Epithelial cell of esophagus (primary cell): ENCODE data around the gene GATA2.

Experiments used
- DNase-seq: peaks from one replicate; pipeline ENCODE4 v3.0.0; 2010; ENCODE audit warnings: low read depth
- H3K4me3 ChIP-seq: 2 replicates; pipeline ENCODE4 v1.5.1; 2011; ENCODE audit warnings: mild to moderate bottlenecking, low read length, control low read depth
- CTCF ChIP-seq: IDR thresholded peaks from 2 replicates; pipeline ENCODE4 v1.5.1; 2011; ENCODE audit warnings: low read depth, mild to moderate bottlenecking, low read length, control low read depth, inconsistent platforms; ENCODE audit not compliant: insufficient read depth; ENCODE audit errors: missing control alignments

GATA2 gene

GRCh38 chr3:128481438-128481942 lies 11.5 kb downstream of the GATA2 start:
- TF ChIP-seq CTCF = no peak
- no peak for DNase-seq
- H3K4me3 ChIP-seq = no peak overlapping the region

- no peak overlapping the region for H3K4me3 ChIP-seq
- no peak for DNase-seq
- no peak for TF ChIP-seq CTCF
Measured at GRCh38 chr3:128480717-128481437, 12.1 kb downstream of the GATA2 start.

- TF ChIP-seq CTCF = no peak
- no peak overlapping the region for H3K4me3 ChIP-seq
- DNase-seq = no peak
Measured at GRCh38 chr3:128480278-128480677, 12.7 kb downstream of the GATA2 start.

- no peak overlapping the region for H3K4me3 ChIP-seq
- no peak for DNase-seq
- TF ChIP-seq CTCF = no peak
Measured at GRCh38 chr3:128479558-128480086, 13.4 kb downstream of the GATA2 start.

- TF ChIP-seq CTCF = no peak
- DNase-seq = no peak
- H3K4me3 ChIP-seq = no peak overlapping the region
Measured at GRCh38 chr3:128478576-128479506, 14.2 kb downstream of the GATA2 start.

- TF ChIP-seq CTCF = no peak
- H3K4me3 ChIP-seq = no peak overlapping the region
- DNase-seq = no peak
Measured at GRCh38 chr3:128476659-128477058, 16.3 kb downstream of the GATA2 start.
